H1 (cell line): Measurements from ENCODE around the gene SLC46A3. TPM values are rescaled to one million over a fixed set of nuclear protein-coding genes. Genes with fewer than 3 reads are reported as not detected.
"Not testable (repeated sequence)": the region's sequence is repeated elsewhere in the genome, so short reads cannot be mapped to it uniquely, and the experiment has no call there.

ENCODE experiments used
- CTCF ChIA-PET: fragments of 300-600 bp; sonication (Branson Sonifier 250); formaldehyde crosslinking; loops from one replicate; lab custom pipeline; 2021; ENCODE audit not compliant: partially characterized antibody; lab: Charles Lee
- POLR2A ChIA-PET: fragments of 300-600 bp; sonication (Branson Sonifier 250); formaldehyde crosslinking; loops from one replicate; lab custom pipeline; 2021; ENCODE audit warnings: inconsistent platforms; ENCODE audit not compliant: partially characterized antibody; lab: Charles Lee
- DNase-seq, 2 experiments: peaks; one replicate each; pipeline versions ENCODE4 v3.0.0 to v3.0.0-alpha.2; 2010 to 2022; ENCODE audit warnings: low spot score in 2 of 2, low read depth in 1 of 2, mixed read lengths in 1 of 2
- FAIRE-seq: peaks from 2 replicates; lab custom pipeline; 2011; peaks lifted over from hg19 to GRCh38; lab: Jason Lieb, UNC
- H2AFZ ChIP-seq: 2 replicates; pipeline ENCODE4 v1.8.1; 2012; ENCODE audit warnings: low read length, inconsistent platforms
- H2AK5ac ChIP-seq: 2 replicates; pipeline ENCODE4 v1.6.1; 2013; ENCODE audit warnings: low read depth, low read length
- H2BK120ac ChIP-seq: replicated peaks from 2 replicates; pipeline ENCODE3; 2013; ENCODE audit warnings: low read depth, low read length, inconsistent platforms
- H2BK12ac ChIP-seq: 2 replicates; pipeline ENCODE4 v1.6.1; 2013; ENCODE audit warnings: low read depth, low read length
- H2BK15ac ChIP-seq: 2 replicates; pipeline ENCODE4 v1.6.1; 2013; ENCODE audit warnings: low read length
- H2BK20ac ChIP-seq: 2 replicates; pipeline ENCODE4 v1.6.1; 2013; ENCODE audit warnings: low read length
- H2BK5ac ChIP-seq: 2 replicates; pipeline ENCODE4 v1.6.1; 2013; ENCODE audit warnings: low read depth, low read length
- H3K14ac ChIP-seq: 2 replicates; pipeline ENCODE4 v1.6.1; 2013; ENCODE audit warnings: inconsistent platforms; ENCODE audit not compliant: insufficient read length
- H3K18ac ChIP-seq: 2 replicates; pipeline ENCODE4 v1.6.1; 2013; ENCODE audit warnings: low read length; ENCODE audit errors: extremely low read depth
- H3K23ac ChIP-seq: 2 replicates; pipeline ENCODE4 v1.6.1; 2013; ENCODE audit warnings: inconsistent platforms; ENCODE audit not compliant: insufficient read length
- H3K23me2 ChIP-seq: 2 replicates; pipeline ENCODE4 v1.6.1; 2013; ENCODE audit warnings: low read depth, low read length
- H3K27ac ChIP-seq: 2 replicates; pipeline ENCODE4 v1.6.1; 2011; ENCODE audit warnings: low read depth, low read length, inconsistent platforms
- H3K27me3 ChIP-seq, 4 experiments: replicated peaks in 1 of 4; 1 replicate in 1 of 4; 2 replicates in 3 of 4; pipeline versions ENCODE4 v1.6.1 to v1.8.1; 2011 to 2013; ENCODE audit warnings: low read length in 3 of 4, mild to moderate bottlenecking in 3 of 4, inconsistent platforms in 2 of 4, mixed read lengths in 2 of 4, moderate library complexity in 1 of 4; ENCODE audit not compliant: control insufficient read depth in 3 of 4, insufficient read depth in 3 of 4; ENCODE audit errors: extremely low read depth in 1 of 4
- H3K36me3 ChIP-seq, 4 experiments: 2 replicates each; pipeline versions ENCODE4 v1.6.1 to v1.8.1; 2011 to 2013; ENCODE audit warnings: mild to moderate bottlenecking in 4 of 4, low read length in 3 of 4, moderate library complexity in 2 of 4, control low read depth in 1 of 4, inconsistent platforms in 1 of 4; ENCODE audit not compliant: insufficient read depth in 4 of 4, control insufficient read depth in 2 of 4
- H3K4ac ChIP-seq: replicated peaks from 2 replicates; pipeline ENCODE3; 2013; ENCODE audit warnings: low read length, low read depth, mixed read lengths, inconsistent platforms; ENCODE audit not compliant: insufficient read length
- H3K4me1 ChIP-seq, 4 experiments: replicated peaks in 1 of 4; 1 replicate in 1 of 4; 2 replicates in 3 of 4; pipeline versions ENCODE4 v1.6.1 to v1.8.1; 2011 to 2013; ENCODE audit warnings: low read length in 3 of 4, inconsistent platforms in 2 of 4, mixed read lengths in 1 of 4; ENCODE audit not compliant: insufficient read depth in 4 of 4, control insufficient read depth in 3 of 4
- H3K4me2 ChIP-seq, 2 experiments: 2 replicates each; pipeline versions ENCODE4 v1.6.1 to v1.8.1; 2011 to 2013; ENCODE audit warnings: low read depth in 2 of 2, low read length in 2 of 2, control low read depth in 1 of 2, inconsistent platforms in 1 of 2, mild to moderate bottlenecking in 1 of 2; ENCODE audit not compliant: insufficient read depth in 1 of 2
- H3K4me3 ChIP-seq, 4 experiments: fragments of 200-600, 300-600 bp in 1 of 4; sonication (generic), shearing (Covaris generic), sonication (Bioruptor Twin) in 1 of 4; 2 replicates each; pipeline versions ENCODE4 v1.5.1 to v1.8.1; 2011 to 2016; ENCODE audit warnings: low read length in 4 of 4, low read depth in 3 of 4, control low read depth in 2 of 4, inconsistent platforms in 2 of 4, mild to moderate bottlenecking in 2 of 4, mixed read lengths in 1 of 4, moderate library complexity in 1 of 4; ENCODE audit not compliant: insufficient read depth in 2 of 4; ENCODE audit errors: extremely low read depth in 1 of 4
- H3K56ac ChIP-seq: replicated peaks from 2 replicates; pipeline ENCODE3; 2013; ENCODE audit warnings: low read depth, mild to moderate bottlenecking, mixed read lengths, low read length, inconsistent platforms; ENCODE audit not compliant: insufficient read length
- H3K79me1 ChIP-seq: 2 replicates; pipeline ENCODE4 v1.6.1; 2013; ENCODE audit warnings: low read depth, low read length, control low read depth
- H3K79me2 ChIP-seq, 2 experiments: 2 replicates each; pipeline versions ENCODE4 v1.6.1 to v1.8.1; 2012 to 2013; ENCODE audit warnings: low read length in 2 of 2, mild to moderate bottlenecking in 2 of 2, inconsistent platforms in 1 of 2; ENCODE audit not compliant: insufficient read depth in 2 of 2, control insufficient read depth in 1 of 2
- H3K9ac ChIP-seq, 4 experiments: replicated peaks in 1 of 4; 1 replicate in 1 of 4; 2 replicates in 3 of 4; pipeline versions ENCODE4 v1.6.1 to v1.8.1; 2011 to 2013; ENCODE audit warnings: low read depth in 3 of 4, low read length in 3 of 4, control low read depth in 2 of 4, mild to moderate bottlenecking in 2 of 4, moderate library complexity in 2 of 4, inconsistent platforms in 1 of 4; ENCODE audit errors: extremely low read depth in 1 of 4
- H3K9me3 ChIP-seq, 2 experiments: 2 replicates each; pipeline versions ENCODE4 v1.6.1 to v1.8.1; 2012 to 2013; ENCODE audit warnings: mild to moderate bottlenecking in 2 of 2, moderate library complexity in 2 of 2, control low read depth in 1 of 2, inconsistent platforms in 1 of 2, low read depth in 1 of 2, low read length in 1 of 2, mixed read lengths in 1 of 2; ENCODE audit not compliant: insufficient read depth in 2 of 2
- H4K20me1 ChIP-seq, 2 experiments: replicated peaks in 1 of 2; 2 replicates each; pipeline versions ENCODE3 to v1.8.1; 2011 to 2013; ENCODE audit warnings: inconsistent platforms in 2 of 2, low read length in 2 of 2, mild to moderate bottlenecking in 1 of 2; ENCODE audit not compliant: insufficient read depth in 2 of 2, control insufficient read depth in 1 of 2
- H4K5ac ChIP-seq: 2 replicates; pipeline ENCODE4 v1.6.1; 2013; ENCODE audit warnings: low read length, low read depth, mixed read lengths, inconsistent platforms; ENCODE audit not compliant: insufficient read length
- H4K8ac ChIP-seq: 2 replicates; pipeline ENCODE4 v1.8.0; 2013; ENCODE audit warnings: mild to moderate bottlenecking, moderate library complexity, low read length, inconsistent platforms; ENCODE audit not compliant: insufficient read depth; ENCODE audit errors: extremely low read depth
- H4K91ac ChIP-seq: replicated peaks from 2 replicates; pipeline ENCODE3; 2013; ENCODE audit warnings: low read length, mixed read lengths, inconsistent platforms; ENCODE audit not compliant: insufficient read length
- WGBS, 2 experiments: shearing (Covaris generic) in 1 of 2; methylation state at CpG; one replicate each; pipeline versions ENCODE4 v1.1.6 to v1.1.7; 2013 to 2015; ENCODE audit warnings: low lambda C conversion rate in 2 of 2, mixed read lengths in 2 of 2, inconsistent platforms in 1 of 2, low coverage in 1 of 2, missing lambda C conversion rate in 1 of 2; ENCODE audit not compliant: insufficient replicate concordance in 2 of 2, insufficient coverage in 1 of 2, insufficient read length in 1 of 2; ENCODE audit errors: extremely low coverage in 1 of 2, missing lambda C conversion rate in 1 of 2; 5-methylcytosine and 5-hydroxymethylcytosine counted together
- polyA plus RNA-seq, 7 experiments: library from polyadenylated mRNA; depleted of rRNA in 3 of 7; stranded (reverse) in 5 of 7; unstranded in 2 of 7; fragments of >200 nt in 5 of 7; fragments of 200-250 nt in 2 of 7; gene quantifications; 1 replicate in 5 of 7; 2 replicates in 1 of 7; 4 replicates in 1 of 7; pipeline versions ENCODE4 v1.2.1 to v1.2.3, GENCODE V29; 2011 to 2013; ENCODE audit warnings: missing spikeins in 2 of 7, mixed read lengths in 2 of 7
- total RNA-seq: library from RNA; stranded (reverse); fragmentation: NEBNext Ultra II Directional; extraction: Animal tissue kit (Norgen Biotek cat#: 25700); gene quantifications from 2 replicates; pipeline ENCODE4 v1.2.1, GENCODE V29; 2021

The SLC46A3 gene
- total and polyA plus RNA-seq, 2 of the 8 experiments (the other 6 are each of a cell fraction or from before 2014, with no cell fraction given), result 0.39 to 0.67 TPM

DNA sequence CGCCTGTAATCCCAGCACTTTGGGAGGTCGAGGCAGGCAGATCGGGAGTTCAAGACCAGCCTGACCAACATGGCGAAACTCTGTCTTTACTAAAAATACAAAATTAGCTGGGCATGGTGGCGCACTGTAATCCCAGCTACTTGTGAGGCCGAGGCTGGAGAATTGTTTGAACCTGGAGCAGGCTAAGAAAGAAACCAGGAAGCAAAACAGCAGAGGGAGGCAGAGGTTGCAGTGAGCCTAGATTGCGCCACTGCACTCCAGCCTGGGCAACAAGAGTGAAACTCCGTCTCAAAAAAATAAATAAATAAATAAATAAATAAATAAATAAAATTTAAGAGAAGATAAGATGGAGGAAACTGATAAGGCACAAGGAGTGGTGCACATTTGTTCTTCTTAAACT lies 35.6 kb downstream of the SLC46A3 start:
- H4K5ac ChIP-seq, FAIRE-seq, H2BK120ac ChIP-seq, H3K4me2 ChIP-seq, H3K4me3 ChIP-seq, H3K4ac ChIP-seq, H3K27me3 ChIP-seq, H4K91ac ChIP-seq, H4K8ac ChIP-seq, H2AFZ ChIP-seq, POLR2A ChIA-PET, H3K23me2 ChIP-seq, H3K27ac ChIP-seq, DNase-seq, H2BK20ac ChIP-seq, H3K79me2 ChIP-seq, H4K20me1 ChIP-seq, H2AK5ac ChIP-seq, H3K36me3 ChIP-seq, H3K56ac ChIP-seq, H2BK5ac ChIP-seq, H3K4me1 ChIP-seq, H3K14ac ChIP-seq, H3K9me3 ChIP-seq, H3K23ac ChIP-seq, H2BK12ac ChIP-seq, H2BK15ac ChIP-seq, H3K9ac ChIP-seq, H3K79me1 ChIP-seq, H3K18ac ChIP-seq: not testable (repeated sequence)
- 73% methylated on average over 8 of the region's 8 CpGs; no CpG with 5 or more reads in 1 of the 2 experiments for WGBS, 2 experiments
- CTCF ChIA-PET, result interaction anchor here (0.6 to 2.4 kb wide), 4 partner anchors 8 to 112 kb away, joined by 3 to 7 read pairs (median 3); no protein-coding TSS in a partner anchor
